ENCODE results near the gene SLC47A2. TPM values are rescaled to one million over a fixed set of nuclear protein-coding genes. Genes with fewer than 3 reads are reported as not detected.
A peak's percentile ranks its signal among the peaks of the same experiment; 100 is the strongest.

SLC47A2 gene
- total and polyA plus RNA-seq, 2 experiments from 2014 or later: not detected

DNA sequence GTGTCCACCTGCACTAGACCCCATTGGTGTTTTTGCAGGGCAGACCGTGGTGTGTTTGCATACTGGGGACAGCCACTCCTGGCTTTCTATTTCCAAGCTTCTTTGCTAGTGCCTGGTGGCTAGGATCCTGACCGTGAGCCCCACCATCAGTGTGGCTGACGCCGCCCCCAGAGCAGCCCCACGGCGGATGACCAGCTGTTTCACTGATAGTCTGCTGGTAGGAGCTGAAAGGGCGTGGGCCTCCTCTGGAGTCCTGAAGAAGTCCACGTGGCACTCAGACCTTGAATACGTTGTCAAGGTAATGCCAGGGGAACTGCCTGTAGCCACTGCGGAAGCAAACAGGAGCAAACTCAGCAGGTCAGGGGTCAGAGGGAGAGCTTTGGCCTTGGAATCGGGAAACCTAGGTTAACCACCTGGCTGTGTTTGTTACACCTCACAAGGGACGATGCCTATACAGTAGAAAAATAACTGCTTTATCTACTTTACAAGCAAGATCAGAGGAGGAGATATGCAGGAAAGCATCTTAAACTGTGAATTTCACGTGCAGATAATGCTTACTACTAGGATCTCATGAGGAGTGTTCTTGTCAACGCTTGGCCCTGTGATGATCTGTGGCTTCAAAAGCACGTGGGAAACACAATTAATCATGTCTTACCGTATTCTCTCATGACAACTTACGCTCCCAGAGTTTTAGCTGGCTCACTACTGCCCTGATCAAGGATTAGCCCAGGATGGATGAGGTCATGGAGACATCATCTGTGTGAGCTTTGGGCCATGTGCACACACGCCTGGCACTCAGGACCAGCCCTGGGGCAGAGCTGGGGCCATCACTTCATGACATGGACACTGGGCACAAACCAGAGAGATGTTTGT lies 37.6 kb downstream of the SLC47A2 start:
- Histone ChIP-seq H3K9me2 (ENCODE audit: insufficient read depth) (no peaks in the 10 kb centered on the region), H3K4me1 (ENCODE audit: insufficient read depth) (peaks cover 2% of the 10 kb centered on the region; the same call in 1 of the 2 replicates), H3K79me2 (ENCODE audit: insufficient read depth) (no peaks in the 10 kb centered on the region), H3K36me3 (ENCODE audit: low read depth) (no peaks in the 10 kb centered on the region), H3K4me3 (no peak overlapping the region), H3K27me3 (replicated peaks; ENCODE audit: insufficient read depth) (no peaks in the 10 kb centered on the region), H3K4me2 (ENCODE audit: unreplicated experiment) (no peak overlapping the region), H4K20me1 (ENCODE audit: insufficient read depth) (no peaks in the 10 kb centered on the region), H3K9ac (no peak overlapping the region), H3K9me3 (ENCODE audit: low read depth) (no peaks in the 10 kb centered on the region), H2AFZ (no peak overlapping the region), H3F3A (ENCODE audit: insufficient read depth) (no peaks in the 10 kb centered on the region), H3K27ac (no peak overlapping the region)
- DNase-seq: no peak
- TF ChIP-seq EZH2 (IDR thresholded peaks at IDR 0.05; ENCODE audit: insufficient read depth, poor library complexity, severe bottlenecking) (no peak), EZH2phosphoT487 (IDR thresholded peaks at IDR 0.05; ENCODE audit: insufficient read depth, low read depth) (no peak)
- in situ Hi-C loops (cut with MboI): no loop called here
- WGBS, 2 experiments (ENCODE audit: low coverage in 1 of 2, low lambda C conversion rate in 2 of 2, missing lambda C conversion rate in 2 of 2): 87 to 88% methylated on average over 18 of the region's 18 CpGs

GRCh38 chr17:19677736-19678379 lies 38.5 kb downstream of the SLC47A2 start:
- H4K20me1 ChIP-seq (ENCODE audit: insufficient read depth): no peaks in the 10 kb centered on the region
- H3K9me2 ChIP-seq (ENCODE audit: insufficient read depth): no peaks in the 10 kb centered on the region
- peaks cover 4% of the 10 kb centered on the region; the same call in 1 of the 2 replicates for H3K4me1 ChIP-seq (ENCODE audit: insufficient read depth)
- no peak overlapping the region for H3K27ac ChIP-seq
- in situ Hi-C loops (cut with MboI): no loop called here
- WGBS, 2 experiments (ENCODE audit: low coverage in 1 of 2, low lambda C conversion rate in 2 of 2, missing lambda C conversion rate in 2 of 2): 88 to 90% methylated on average over 5 of the region's 5 CpGs
- H2AFZ ChIP-seq: no peak overlapping the region
- no peak overlapping the region for H3K4me3 ChIP-seq
- no peaks in the 10 kb centered on the region for H3F3A ChIP-seq (ENCODE audit: insufficient read depth)
- H3K79me2 ChIP-seq (ENCODE audit: insufficient read depth): no peaks in the 10 kb centered on the region
- no peak for DNase-seq
- no peak overlapping the region for H3K4me2 ChIP-seq (ENCODE audit: unreplicated experiment)
- no peak overlapping the region for H3K9ac ChIP-seq
- no peaks in the 10 kb centered on the region for H3K9me3 ChIP-seq (ENCODE audit: low read depth)
- no peaks in the 10 kb centered on the region for H3K36me3 ChIP-seq (ENCODE audit: low read depth)
- no peak for TF ChIP-seq EZH2 (IDR thresholded peaks at IDR 0.05; ENCODE audit: insufficient read depth, poor library complexity, severe bottlenecking)
- TF ChIP-seq EZH2phosphoT487 (IDR thresholded peaks at IDR 0.05; ENCODE audit: insufficient read depth, low read depth): no peak
- H3K27me3 ChIP-seq (replicated peaks; ENCODE audit: insufficient read depth): no peaks in the 10 kb centered on the region

DNA sequence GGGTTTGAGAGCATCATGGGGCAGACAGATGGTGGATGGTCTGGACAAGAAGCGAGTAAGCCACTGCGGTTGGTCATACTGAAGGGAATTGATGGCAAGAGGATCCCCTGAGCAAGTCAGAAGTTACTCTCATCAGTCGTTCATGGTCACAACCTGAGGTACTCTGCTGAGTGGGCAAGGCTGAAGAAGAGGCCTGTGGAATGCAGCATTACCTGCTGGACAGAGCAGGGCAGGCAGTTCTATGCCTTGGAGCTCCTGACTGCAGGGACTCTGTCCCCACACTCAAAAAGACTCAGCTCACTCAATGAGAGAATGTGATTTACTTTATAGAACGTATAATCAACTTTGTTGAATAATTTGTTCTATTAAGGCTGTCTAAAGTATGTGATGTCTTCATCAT lies 39.5 kb downstream of the SLC47A2 start:
- no peak overlapping the region for H3K4me3 ChIP-seq
- no peak for DNase-seq
- no peaks in the 10 kb centered on the region for H3F3A ChIP-seq (ENCODE audit: insufficient read depth)
- no peak for TF ChIP-seq EZH2phosphoT487 (IDR thresholded peaks at IDR 0.05; ENCODE audit: insufficient read depth, low read depth)
- no peak for TF ChIP-seq EZH2 (IDR thresholded peaks at IDR 0.05; ENCODE audit: insufficient read depth, poor library complexity, severe bottlenecking)
- no peaks in the 10 kb centered on the region for H4K20me1 ChIP-seq (ENCODE audit: insufficient read depth)
- H3K27ac ChIP-seq: no peak overlapping the region
- no peaks in the 10 kb centered on the region for H3K27me3 ChIP-seq (replicated peaks; ENCODE audit: insufficient read depth)
- no peaks in the 10 kb centered on the region for H3K9me2 ChIP-seq (ENCODE audit: insufficient read depth)
- H3K36me3 ChIP-seq (ENCODE audit: low read depth): no peaks in the 10 kb centered on the region
- H2AFZ ChIP-seq: no peak overlapping the region
- 90 to 94% methylated on average over 4 of the region's 4 CpGs for WGBS, 2 experiments (ENCODE audit: low coverage in 1 of 2, low lambda C conversion rate in 2 of 2, missing lambda C conversion rate in 2 of 2)
- in situ Hi-C loops (cut with MboI): no loop called here
- H3K4me1 ChIP-seq (ENCODE audit: insufficient read depth): peaks cover 9% of the 10 kb centered on the region
- no peak overlapping the region for H3K9ac ChIP-seq
- H3K9me3 ChIP-seq (ENCODE audit: low read depth): no peaks in the 10 kb centered on the region
- H3K79me2 ChIP-seq (ENCODE audit: insufficient read depth): no peaks in the 10 kb centered on the region
- H3K4me2 ChIP-seq (ENCODE audit: unreplicated experiment): no peak overlapping the region

GRCh38 chr17:19673623-19674022 lies 42.8 kb downstream of the SLC47A2 start:
- in situ Hi-C loops (cut with MboI): loop anchor here (25.0 kb wide), 1 partner anchor 311 kb away; the partner anchor contains the start of gene B9D1

More at GRCh38 chr17:19673623-19674022, 42.8 kb downstream of the SLC47A2 start:
- no peak overlapping the region for H3K27ac ChIP-seq
- no peaks in the 10 kb centered on the region for H3K9me2 ChIP-seq (ENCODE audit: insufficient read depth)
- H4K20me1 ChIP-seq (ENCODE audit: insufficient read depth): no peaks in the 10 kb centered on the region
- H3K4me1 ChIP-seq (ENCODE audit: insufficient read depth): peaks cover 13% of the 10 kb centered on the region
- no peak overlapping the region for H3K4me2 ChIP-seq (ENCODE audit: unreplicated experiment)
- 52 to 59% methylated on average over 3 of the region's 3 CpGs for WGBS, 2 experiments (ENCODE audit: low coverage in 1 of 2, low lambda C conversion rate in 2 of 2, missing lambda C conversion rate in 2 of 2)
- TF ChIP-seq EZH2phosphoT487 (IDR thresholded peaks at IDR 0.05; ENCODE audit: insufficient read depth, low read depth) (no peak), EZH2 (IDR thresholded peaks at IDR 0.05; ENCODE audit: insufficient read depth, poor library complexity, severe bottlenecking) (no peak)
- H3K36me3 ChIP-seq (ENCODE audit: low read depth): no peaks in the 10 kb centered on the region
- no peak overlapping the region for H2AFZ ChIP-seq
- no peaks in the 10 kb centered on the region for H3K79me2 ChIP-seq (ENCODE audit: insufficient read depth)
- no peak overlapping the region for H3K4me3 ChIP-seq
- DNase-seq: peak; percentile 42
- H3F3A ChIP-seq (ENCODE audit: insufficient read depth): peaks cover 7% of the 10 kb centered on the region
- no peak overlapping the region for H3K9ac ChIP-seq
- no peaks in the 10 kb centered on the region for H3K9me3 ChIP-seq (ENCODE audit: low read depth)
- no peaks in the 10 kb centered on the region for H3K27me3 ChIP-seq (replicated peaks; ENCODE audit: insufficient read depth)
